K562 (cell line): ENCODE measurements around the gene DLX4.

Experiments used
- ATF6 ChIP-seq: sonication (generic); formaldehyde crosslinking; IDR thresholded peaks from 2 replicates; pipeline ENCODE4 v1.4.0; 2020; ENCODE audit warnings: mild to moderate bottlenecking, missing genetic modification reagents
- HNRNPLL ChIP-seq: fragments of 200-400 bp; formaldehyde crosslinking; IDR thresholded peaks from 2 replicates; pipeline ENCODE4 v1.6.1; 2017; ENCODE audit warnings: low read length, low read depth, mild to moderate bottlenecking; ENCODE audit not compliant: poor library complexity, severe bottlenecking
- JUND ChIP-seq, 2 experiments: IDR thresholded peaks; 2 replicates in 1 of 2; 3 replicates in 1 of 2; pipeline ENCODE4 v1.6.1; 2011; ENCODE audit warnings: borderline replicate concordance in 2 of 2, low read depth in 2 of 2, low read length in 2 of 2, improper control_type of control experiment in 1 of 2, missing biosample characterization in 1 of 2, missing genetic modification characterization in 1 of 2, missing genetic modification reagents in 1 of 2
- PCBP2 ChIP-seq: fragments of 200-400 bp; formaldehyde crosslinking; IDR thresholded peaks from 2 replicates; pipeline ENCODE4 v1.6.1; 2018; ENCODE audit warnings: low read length, low read depth, mild to moderate bottlenecking, moderate library complexity; ENCODE audit not compliant: poor library complexity, severe bottlenecking
- POLR2A ChIP-seq: fragments of 450-650 bp; conservative IDR thresholded peaks from 2 replicates; pipeline ENCODE4 v1.6.1; 2016
- RAD21 ChIP-seq, 2 experiments: fragments of 250-450 bp in 1 of 2; fragments of 450-650 bp in 1 of 2; sonication (Bioruptor Pico) in 1 of 2; formaldehyde crosslinking in 1 of 2; IDR thresholded peaks in 1 of 2; conservative IDR thresholded peaks in 1 of 2; 2 replicates each; pipeline versions ENCODE4 v1.4.0 to v1.8.0; 2020 to 2022; ENCODE audit warnings: mild to moderate bottlenecking in 2 of 2, moderate library complexity in 1 of 2
- SREBF2 ChIP-seq: sonication (generic); formaldehyde crosslinking; IDR thresholded peaks from 2 replicates; pipeline ENCODE4 v1.4.0; 2020; ENCODE audit warnings: mild to moderate bottlenecking, missing genetic modification reagents
- TF ChIP-seq, protein P1 (sequence below), 3 experiments: IDR thresholded peaks in 2 of 3; conservative IDR thresholded peaks in 1 of 3; 2 replicates each; pipeline ENCODE4 v1.5.1; 2011 to 2012; ENCODE audit warnings: low read length in 3 of 3, mild to moderate bottlenecking in 3 of 3, control low read depth in 2 of 3, improper control_type of control experiment in 1 of 3, inconsistent platforms in 1 of 3, low read depth in 1 of 3, mixed read lengths in 1 of 3, moderate library complexity in 1 of 3; ENCODE audit not compliant: insufficient read depth in 2 of 3
- TF ChIP-seq, protein P2 (sequence below): fragments of 450-650 bp; formaldehyde crosslinking; conservative IDR thresholded peaks from 2 replicates; pipeline ENCODE4 v1.4.0; 2022; ENCODE audit warnings: mild to moderate bottlenecking, missing genetic modification characterization

DNA sequence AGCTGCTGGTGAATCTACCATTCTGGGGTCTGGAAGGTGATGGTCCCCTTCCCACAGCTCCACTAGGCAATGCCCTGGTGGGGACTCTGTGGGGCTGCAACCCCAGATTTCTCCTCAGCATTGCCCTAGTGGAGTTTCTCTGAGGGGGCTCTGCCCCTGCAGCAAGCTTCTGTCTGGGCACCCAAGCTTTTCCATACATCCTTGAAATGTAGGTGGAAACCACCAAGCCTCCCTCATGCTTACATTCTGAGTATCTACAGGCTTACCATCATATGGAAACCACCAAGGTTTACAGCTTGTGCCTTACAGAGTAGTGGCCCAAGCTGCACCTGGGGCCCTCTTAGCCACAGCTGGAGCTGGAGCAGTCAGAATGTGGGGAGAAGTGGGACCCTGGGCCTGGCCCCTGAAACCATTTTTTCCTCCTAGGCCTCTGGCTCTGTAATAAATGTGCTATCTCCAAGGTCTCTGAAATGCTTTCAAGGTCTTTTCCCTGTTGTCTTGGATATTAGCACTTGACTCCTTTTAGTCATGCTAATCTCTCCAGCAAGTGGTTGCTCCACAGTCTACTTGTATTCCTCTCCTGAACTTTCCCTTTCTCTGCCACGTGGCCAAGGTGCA, 45.6 kb downstream of the DLX4 start:
- TF ChIP-seq, protein P1, sequence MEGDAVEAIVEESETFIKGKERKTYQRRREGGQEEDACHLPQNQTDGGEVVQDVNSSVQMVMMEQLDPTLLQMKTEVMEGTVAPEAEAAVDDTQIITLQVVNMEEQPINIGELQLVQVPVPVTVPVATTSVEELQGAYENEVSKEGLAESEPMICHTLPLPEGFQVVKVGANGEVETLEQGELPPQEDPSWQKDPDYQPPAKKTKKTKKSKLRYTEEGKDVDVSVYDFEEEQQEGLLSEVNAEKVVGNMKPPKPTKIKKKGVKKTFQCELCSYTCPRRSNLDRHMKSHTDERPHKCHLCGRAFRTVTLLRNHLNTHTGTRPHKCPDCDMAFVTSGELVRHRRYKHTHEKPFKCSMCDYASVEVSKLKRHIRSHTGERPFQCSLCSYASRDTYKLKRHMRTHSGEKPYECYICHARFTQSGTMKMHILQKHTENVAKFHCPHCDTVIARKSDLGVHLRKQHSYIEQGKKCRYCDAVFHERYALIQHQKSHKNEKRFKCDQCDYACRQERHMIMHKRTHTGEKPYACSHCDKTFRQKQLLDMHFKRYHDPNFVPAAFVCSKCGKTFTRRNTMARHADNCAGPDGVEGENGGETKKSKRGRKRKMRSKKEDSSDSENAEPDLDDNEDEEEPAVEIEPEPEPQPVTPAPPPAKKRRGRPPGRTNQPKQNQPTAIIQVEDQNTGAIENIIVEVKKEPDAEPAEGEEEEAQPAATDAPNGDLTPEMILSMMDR (IDR thresholded peaks at IDR 0.05 in 2 of 3, conservative IDR thresholded peaks at IDR 0.05 in 1 of 3; ENCODE audit: insufficient read depth in 2 of 3, low read depth in 1 of 3, low read length in 3 of 3) = no peak
- no peak for TF ChIP-seq JUND (IDR thresholded peaks at IDR 0.05; ENCODE audit: borderline replicate concordance, low read depth, low read length)
- no peak for TF ChIP-seq JUND (tag; IDR thresholded peaks at IDR 0.05; ENCODE audit: borderline replicate concordance, low read depth, low read length)
- no peak for TF ChIP-seq POLR2A
- no peak for TF ChIP-seq HNRNPLL
- TF ChIP-seq PCBP2 = no peak
- TF ChIP-seq, protein P2, sequence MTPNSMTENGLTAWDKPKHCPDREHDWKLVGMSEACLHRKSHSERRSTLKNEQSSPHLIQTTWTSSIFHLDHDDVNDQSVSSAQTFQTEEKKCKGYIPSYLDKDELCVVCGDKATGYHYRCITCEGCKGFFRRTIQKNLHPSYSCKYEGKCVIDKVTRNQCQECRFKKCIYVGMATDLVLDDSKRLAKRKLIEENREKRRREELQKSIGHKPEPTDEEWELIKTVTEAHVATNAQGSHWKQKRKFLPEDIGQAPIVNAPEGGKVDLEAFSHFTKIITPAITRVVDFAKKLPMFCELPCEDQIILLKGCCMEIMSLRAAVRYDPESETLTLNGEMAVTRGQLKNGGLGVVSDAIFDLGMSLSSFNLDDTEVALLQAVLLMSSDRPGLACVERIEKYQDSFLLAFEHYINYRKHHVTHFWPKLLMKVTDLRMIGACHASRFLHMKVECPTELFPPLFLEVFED (CRISPR knock-in tag) = no peak
- no peak for TF ChIP-seq RAD21 (CRISPR knock-in tag; conservative IDR thresholded peaks at IDR 0.05 in 1 of 2, IDR thresholded peaks at IDR 0.05 in 1 of 2)
- TF ChIP-seq SREBF2 (CRISPR knock-in tag) = no peak
- TF ChIP-seq ATF6 (CRISPR knock-in tag) = no peak
